ENCODE measurements around the gene SLC35E3. TPM values are rescaled to one million over a fixed set of nuclear protein-coding genes. Genes with fewer than 3 reads are reported as not detected.

The SLC35E3 gene
- total RNA-seq, 4 donors from 2014 or later, result 2.8 to 6.9 (median 3.7) TPM

DNA sequence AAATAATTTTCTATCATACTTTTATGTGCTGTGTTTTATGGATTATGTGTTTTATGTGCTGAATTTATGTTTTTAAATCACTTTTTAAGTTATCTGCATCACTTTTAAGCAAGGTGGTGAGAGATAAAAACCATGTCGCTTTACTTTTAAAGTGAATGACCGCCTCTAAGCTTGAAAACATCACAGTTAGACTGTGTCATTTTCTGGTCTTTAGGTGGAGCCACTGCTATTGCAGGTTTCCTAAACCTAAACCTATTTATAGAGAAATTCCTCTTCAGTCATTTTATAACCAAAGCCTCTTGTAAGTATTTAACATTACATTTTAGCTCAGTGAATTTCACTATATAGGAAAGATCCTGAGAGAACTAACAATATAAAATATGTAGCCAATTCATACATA lies 41.0 kb downstream of the SLC35E3 start:
- DNase-seq (ENCODE audit: low spot score) (no peak), ATAC-seq (ENCODE audit: low FRiP score) (no peak)
- TF ChIP-seq, protein P1, sequence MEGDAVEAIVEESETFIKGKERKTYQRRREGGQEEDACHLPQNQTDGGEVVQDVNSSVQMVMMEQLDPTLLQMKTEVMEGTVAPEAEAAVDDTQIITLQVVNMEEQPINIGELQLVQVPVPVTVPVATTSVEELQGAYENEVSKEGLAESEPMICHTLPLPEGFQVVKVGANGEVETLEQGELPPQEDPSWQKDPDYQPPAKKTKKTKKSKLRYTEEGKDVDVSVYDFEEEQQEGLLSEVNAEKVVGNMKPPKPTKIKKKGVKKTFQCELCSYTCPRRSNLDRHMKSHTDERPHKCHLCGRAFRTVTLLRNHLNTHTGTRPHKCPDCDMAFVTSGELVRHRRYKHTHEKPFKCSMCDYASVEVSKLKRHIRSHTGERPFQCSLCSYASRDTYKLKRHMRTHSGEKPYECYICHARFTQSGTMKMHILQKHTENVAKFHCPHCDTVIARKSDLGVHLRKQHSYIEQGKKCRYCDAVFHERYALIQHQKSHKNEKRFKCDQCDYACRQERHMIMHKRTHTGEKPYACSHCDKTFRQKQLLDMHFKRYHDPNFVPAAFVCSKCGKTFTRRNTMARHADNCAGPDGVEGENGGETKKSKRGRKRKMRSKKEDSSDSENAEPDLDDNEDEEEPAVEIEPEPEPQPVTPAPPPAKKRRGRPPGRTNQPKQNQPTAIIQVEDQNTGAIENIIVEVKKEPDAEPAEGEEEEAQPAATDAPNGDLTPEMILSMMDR (IDR thresholded peaks at IDR 0.05), result no peak

DNA sequence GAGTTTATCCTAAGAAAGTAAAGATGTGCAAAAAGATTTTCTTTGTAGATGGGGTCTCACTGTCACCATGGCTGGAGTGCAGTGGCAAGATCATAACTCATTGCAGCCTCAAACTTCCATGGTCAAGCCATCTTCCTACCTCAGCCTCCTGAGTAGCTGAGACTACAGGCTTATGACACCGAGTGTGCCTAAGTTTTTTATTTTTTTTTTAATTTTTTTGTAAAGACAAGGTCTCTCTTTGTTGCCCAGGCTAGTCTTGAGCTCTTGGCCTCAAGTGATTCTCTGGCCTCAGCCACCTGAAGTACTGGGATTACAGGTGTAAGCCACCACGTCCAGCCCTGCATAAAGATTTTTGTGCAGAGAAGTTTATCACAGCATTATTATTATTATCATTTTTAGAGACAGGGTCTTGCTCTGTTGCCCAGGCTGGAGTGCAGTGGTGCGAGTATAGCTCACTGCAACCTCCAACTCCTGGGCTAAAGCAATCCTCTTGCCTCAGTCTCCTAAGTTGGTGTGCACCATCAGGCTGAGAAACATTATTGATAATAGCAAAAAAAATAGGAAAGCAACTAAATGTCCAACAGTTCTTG lies 42.7 kb downstream of the SLC35E3 start:
- TF ChIP-seq, protein P1 (IDR thresholded peaks at IDR 0.05), result no peak
- ATAC-seq (ENCODE audit: low FRiP score) (no peak), DNase-seq (ENCODE audit: low spot score) (no peak)

DNA sequence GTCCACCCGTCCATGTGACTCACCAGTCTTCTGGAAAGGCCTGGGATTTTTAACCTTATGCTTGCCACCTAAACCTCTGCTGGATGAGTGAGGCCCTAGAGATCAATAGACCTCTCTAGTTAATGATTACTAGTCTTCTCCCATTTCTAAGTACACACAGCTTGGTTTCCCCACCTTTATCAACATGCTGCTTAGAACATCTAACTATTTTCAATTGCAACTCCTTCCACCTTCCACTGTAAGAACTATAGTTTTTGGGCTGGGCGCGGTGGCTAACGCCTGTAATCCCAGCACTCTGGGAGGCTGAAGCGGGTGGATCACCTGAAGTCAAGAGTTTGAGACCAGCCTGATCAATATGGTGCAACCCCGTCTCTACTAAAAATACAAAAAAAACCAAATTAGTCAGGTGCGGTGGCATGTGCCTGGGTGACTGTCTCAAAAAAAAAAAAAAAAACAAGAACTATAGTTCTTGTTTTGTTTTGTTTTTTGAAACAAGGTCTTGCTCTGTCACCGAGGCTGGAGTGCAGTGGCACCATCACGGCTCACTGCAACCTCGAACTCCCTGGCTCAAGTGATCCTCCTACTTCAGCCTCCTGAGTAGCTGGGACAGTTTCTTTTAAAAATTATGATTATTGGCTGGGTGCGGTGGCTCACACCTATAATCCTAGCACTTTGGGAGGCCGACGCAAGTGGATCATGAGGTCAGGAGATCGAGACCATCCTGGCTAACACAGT lies 43.3 kb downstream of the SLC35E3 start:
- TF ChIP-seq, protein P1 (IDR thresholded peaks at IDR 0.05), result no peak
- ATAC-seq (ENCODE audit: low FRiP score) (no peak), DNase-seq (ENCODE audit: low spot score) (no peak)

DNA sequence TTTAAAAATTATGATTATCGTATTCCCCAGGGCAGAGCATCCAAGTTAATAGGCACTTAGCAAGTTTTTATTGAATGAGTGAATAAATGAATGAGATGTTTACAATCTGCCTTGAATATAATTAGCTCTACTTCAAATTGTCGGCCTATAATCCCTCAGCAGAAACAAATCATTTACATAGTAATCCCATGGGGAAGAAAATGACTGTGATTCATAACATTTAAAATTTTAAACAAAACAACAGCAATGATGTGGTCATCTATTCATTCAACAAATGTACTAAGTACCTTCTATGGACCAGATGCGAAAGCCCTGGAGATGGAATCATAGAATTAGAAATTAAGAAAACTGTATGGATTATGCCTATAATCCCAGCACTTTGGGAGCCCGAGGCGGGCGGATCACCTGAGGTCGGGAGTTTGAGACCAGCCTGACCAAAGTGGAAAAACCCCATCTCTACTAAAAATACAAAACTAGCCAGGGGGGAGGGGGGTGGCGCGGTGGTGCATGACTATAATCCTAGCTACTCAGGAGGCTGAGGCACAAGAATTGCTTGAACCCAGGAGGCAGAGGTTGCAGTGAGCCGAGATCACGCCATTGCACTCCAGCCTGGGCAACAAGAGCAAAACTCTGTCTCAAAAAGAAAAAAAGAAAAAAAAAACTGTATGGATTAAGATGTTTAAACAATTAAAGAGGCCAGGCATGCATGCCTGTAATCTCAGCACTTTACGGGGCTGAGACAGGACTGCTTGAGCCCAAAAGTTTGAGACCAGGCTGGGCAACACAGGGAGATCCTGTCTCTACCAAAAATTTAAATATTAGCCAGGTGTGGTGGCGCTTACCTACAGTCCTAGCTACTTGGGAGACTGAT lies 44.3 kb downstream of the SLC35E3 start:
- ATAC-seq (ENCODE audit: low FRiP score) (no peak), DNase-seq (ENCODE audit: low spot score) (no peak)
- TF ChIP-seq, protein P1 (IDR thresholded peaks at IDR 0.05), result no peak

GRCh38 chr12:68790952-68791234 lies 44.9 kb downstream of the SLC35E3 start:
- TF ChIP-seq, protein P1 (IDR thresholded peaks at IDR 0.05), result no peak
- DNase-seq (ENCODE audit: low spot score) (no peak), ATAC-seq (ENCODE audit: low FRiP score) (no peak)

- DNase-seq (ENCODE audit: low spot score), result no peak
- TF ChIP-seq, protein P1 (IDR thresholded peaks at IDR 0.05), result no peak
- ATAC-seq (ENCODE audit: low FRiP score), result no peak
Observed at GRCh38 chr12:68791897-68792481, 46.0 kb downstream of the SLC35E3 start.

Data from omental fat pad (tissue), 4 donors.